Transverse colon (tissue), 4 donors: ENCODE data around the gene ACE. TPM values are rescaled to one million over a fixed set of nuclear protein-coding genes. Genes with fewer than 3 reads are reported as not detected.

Experiments used
- DNase-seq: peaks from one replicate; pipeline ENCODE4 v3.0.0-alpha.2; 2019
- H3K27ac ChIP-seq, 4 donors: fragments of 200-600 bp; sonication (generic); 2 replicates each; pipeline ENCODE4 v1.5.1; 2016 to 2018; ENCODE audit warnings: inconsistent platforms in 4 of 4
- H3K27me3 ChIP-seq: fragments of 200-600 bp; sonication (generic); 2 replicates; pipeline ENCODE4 v1.5.1; 2017; ENCODE audit warnings: inconsistent platforms
- H3K36me3 ChIP-seq, 4 donors: fragments of 200-600 bp; sonication (generic); 2 replicates each; pipeline ENCODE4 v1.5.1; 2017 to 2019; ENCODE audit warnings: inconsistent platforms in 4 of 4
- H3K4me1 ChIP-seq, 4 donors: fragments of 200-600 bp; sonication (generic); 2 replicates each; pipeline ENCODE4 v1.5.1; 2017 to 2020; ENCODE audit warnings: inconsistent platforms in 4 of 4
- H3K4me3 ChIP-seq, 4 donors: fragments of 200-600 bp; sonication (generic); 1 replicate in 1 of 4; 2 replicates in 3 of 4; pipeline versions ENCODE4 v1.5.1 to v1.6.1; 2017 to 2019; ENCODE audit warnings: inconsistent platforms in 4 of 4
- H3K9me3 ChIP-seq, 2 donors: fragments of 200-600 bp; sonication (generic); 2 replicates each; pipeline ENCODE4 v1.5.1; 2017 to 2019; ENCODE audit warnings: inconsistent platforms in 2 of 2
- EP300 ChIP-seq: sonication (generic); formaldehyde crosslinking; IDR thresholded peaks from one replicate; pipeline ENCODE4 v1.6.1; 2017; ENCODE audit warnings: antibody characterized with exemption, low read depth
- POLR2A ChIP-seq: fragments of 450-650 bp; IDR thresholded peaks from one replicate; pipeline ENCODE4 v1.6.1; 2016; ENCODE audit warnings: antibody characterized with exemption, mild to moderate bottlenecking, moderate library complexity
- POLR2AphosphoS5 ChIP-seq, 3 donors: sonication (generic); formaldehyde crosslinking; IDR thresholded peaks; one replicate each; pipeline ENCODE4 v1.6.1; 2016; ENCODE audit warnings: antibody characterized with exemption in 3 of 3
- WGBS, 2 donors: methylation state at CpG; one replicate each; pipeline ENCODE4 v1.1.5; 2018; ENCODE audit warnings: low coverage in 1 of 2; 5-methylcytosine and 5-hydroxymethylcytosine counted together
- in situ Hi-C, 4 donors: fragments of 200-750 bp; cut with MboI; loops; one replicate each; pipeline versions ENCODE4 v1.15.0 to v1.15.1; 2017; ENCODE audit warnings: low sequenced_read_pairs in 3 of 4, low pct_ligation_motif_present in 1 of 4, low pct_unique_long_range_greater_than_20kb in 1 of 4
- intact Hi-C: fragments of 100-400 bp; cut with DNase I; formaldehyde crosslinking; loops from one replicate; pipeline ENCODE4 v1.15.1; 2023; ENCODE audit warnings: low total_unique reads
- total RNA-seq, 4 donors: library from RNA; depleted of rRNA; stranded (reverse); fragments of >200 nt; gene quantifications; one replicate each; pipeline ENCODE4 v1.1.0, GENCODE V29; 2016
- TF ChIP-seq, protein P1 (sequence below), 5 experiments: fragments of 200-600 bp in 3 of 5; fragments of 450-650 bp in 2 of 5; sonication (generic) in 3 of 5; IDR thresholded peaks; 1 replicate in 2 of 5; 2 replicates in 3 of 5; pipeline ENCODE4 v1.5.1; 2016 to 2017; ENCODE audit warnings: antibody characterized with exemption in 5 of 5, inconsistent platforms in 3 of 5, mild to moderate bottlenecking in 2 of 5, moderate library complexity in 1 of 5

ACE gene
- total RNA-seq, 4 donors from 2014 or later = 6.0 to 56.7 (median 28.0) TPM

DNA sequence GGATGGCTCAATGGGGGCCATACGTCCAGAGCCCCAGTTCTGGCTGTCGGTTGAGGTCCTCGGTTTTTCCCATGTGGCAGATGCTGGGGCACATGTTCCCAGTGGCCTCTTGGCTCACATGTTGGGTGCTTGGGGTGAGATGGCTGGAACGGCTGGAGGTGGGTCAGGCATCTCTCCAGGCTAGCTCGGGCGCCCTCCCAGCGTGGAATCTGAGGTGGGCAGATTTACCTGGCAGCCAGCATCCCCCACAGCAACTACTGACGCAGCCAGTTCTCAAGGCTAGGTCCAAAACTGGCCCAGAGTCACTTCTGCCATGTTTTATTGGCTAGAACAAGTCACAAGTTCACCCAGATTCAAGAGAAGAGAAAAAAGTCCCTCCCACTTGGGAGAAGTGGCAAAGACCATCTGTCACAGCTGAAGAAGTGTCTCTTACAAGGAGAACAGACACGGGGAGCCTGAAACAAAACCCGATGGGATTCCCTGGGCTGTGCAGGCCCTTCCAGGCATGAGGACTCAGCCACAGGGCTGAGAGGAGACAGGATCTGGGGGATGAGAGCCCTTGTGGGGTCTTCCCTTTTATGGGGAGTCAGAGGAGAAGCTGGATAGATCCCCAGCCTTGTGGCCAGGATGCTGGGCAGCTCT is 15.2 kb downstream of the ACE start:
- WGBS, 2 donors = 67 to 77% methylated on average over 2 to 10 of the region's 10 CpGs
- Histone ChIP-seq H3K4me1 (no peaks in the 10 kb centered on the region), H3K27ac (no peak overlapping the region), H3K27me3 (no peaks in the 10 kb centered on the region), H3K36me3 (no peaks in the 10 kb centered on the region), H3K9me3 (no peaks in the 10 kb centered on the region), H3K4me3 (no peak overlapping the region)
- in situ Hi-C loops = no loop called here
- no peak for TF ChIP-seq POLR2AphosphoS5 (IDR thresholded peaks at IDR 0.05)
- TF ChIP-seq POLR2A = no peak
- TF ChIP-seq, protein P1, sequence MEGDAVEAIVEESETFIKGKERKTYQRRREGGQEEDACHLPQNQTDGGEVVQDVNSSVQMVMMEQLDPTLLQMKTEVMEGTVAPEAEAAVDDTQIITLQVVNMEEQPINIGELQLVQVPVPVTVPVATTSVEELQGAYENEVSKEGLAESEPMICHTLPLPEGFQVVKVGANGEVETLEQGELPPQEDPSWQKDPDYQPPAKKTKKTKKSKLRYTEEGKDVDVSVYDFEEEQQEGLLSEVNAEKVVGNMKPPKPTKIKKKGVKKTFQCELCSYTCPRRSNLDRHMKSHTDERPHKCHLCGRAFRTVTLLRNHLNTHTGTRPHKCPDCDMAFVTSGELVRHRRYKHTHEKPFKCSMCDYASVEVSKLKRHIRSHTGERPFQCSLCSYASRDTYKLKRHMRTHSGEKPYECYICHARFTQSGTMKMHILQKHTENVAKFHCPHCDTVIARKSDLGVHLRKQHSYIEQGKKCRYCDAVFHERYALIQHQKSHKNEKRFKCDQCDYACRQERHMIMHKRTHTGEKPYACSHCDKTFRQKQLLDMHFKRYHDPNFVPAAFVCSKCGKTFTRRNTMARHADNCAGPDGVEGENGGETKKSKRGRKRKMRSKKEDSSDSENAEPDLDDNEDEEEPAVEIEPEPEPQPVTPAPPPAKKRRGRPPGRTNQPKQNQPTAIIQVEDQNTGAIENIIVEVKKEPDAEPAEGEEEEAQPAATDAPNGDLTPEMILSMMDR (IDR thresholded peaks at IDR 0.05) = no peak
- no peak for TF ChIP-seq EP300
- intact Hi-C loops = no loop called here
- no peak for DNase-seq

GRCh38 chr17:63492940-63493339 is 16.1 kb downstream of the ACE start:
- Histone ChIP-seq H3K27ac (no peak overlapping the region), H3K27me3 (no peaks in the 10 kb centered on the region), H3K9me3 (no peaks in the 10 kb centered on the region), H3K4me1 (no peaks in the 10 kb centered on the region), H3K4me3 (no peak overlapping the region), H3K36me3 (no peaks in the 10 kb centered on the region)
- 93% methylated on average over 6 of the region's 6 CpGs; no CpG with 5 or more reads in 1 of the 2 donors for WGBS, 2 donors
- TF ChIP-seq POLR2A (no peak), POLR2AphosphoS5 (IDR thresholded peaks at IDR 0.05) (no peak), EP300 (no peak)
- TF ChIP-seq, protein P1 (IDR thresholded peaks at IDR 0.05) = no peak
- intact Hi-C loops = no loop called here
- DNase-seq = no peak
- in situ Hi-C loops = no loop called here

DNA sequence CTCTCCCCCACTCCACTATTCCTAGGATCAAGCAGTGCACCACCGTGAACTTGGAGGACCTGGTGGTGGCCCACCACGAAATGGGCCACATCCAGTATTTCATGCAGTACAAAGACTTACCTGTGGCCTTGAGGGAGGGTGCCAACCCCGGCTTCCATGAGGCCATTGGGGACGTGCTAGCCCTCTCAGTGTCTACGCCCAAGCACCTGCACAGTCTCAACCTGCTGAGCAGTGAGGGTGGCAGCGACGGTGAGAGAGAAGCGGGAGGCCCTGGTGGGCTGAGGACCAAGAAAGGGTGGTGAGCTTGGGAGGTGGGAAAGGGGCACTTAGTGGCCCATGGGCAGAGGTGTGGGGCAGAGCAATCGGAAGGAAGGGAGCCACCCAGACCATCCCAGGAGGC is 16.6 kb downstream of the ACE start:
- H3K4me3 ChIP-seq = no peak overlapping the region
- no peaks in the 10 kb centered on the region for H3K27me3 ChIP-seq
- intact Hi-C loops = no loop called here
- no peak for DNase-seq
- no peak overlapping the region for H3K27ac ChIP-seq
- TF ChIP-seq POLR2AphosphoS5 (IDR thresholded peaks at IDR 0.05) (no peak), EP300 (no peak), POLR2A (no peak)
- TF ChIP-seq, protein P1 (IDR thresholded peaks at IDR 0.05) = no peak
- in situ Hi-C loops = no loop called here
- WGBS, 2 donors = 89% methylated on average over 9 of the region's 9 CpGs; no CpG with 5 or more reads in 1 of the 2 donors
- no peaks in the 10 kb centered on the region for H3K9me3 ChIP-seq
- H3K36me3 ChIP-seq = no peaks in the 10 kb centered on the region
- H3K4me1 ChIP-seq = no peaks in the 10 kb centered on the region

DNA sequence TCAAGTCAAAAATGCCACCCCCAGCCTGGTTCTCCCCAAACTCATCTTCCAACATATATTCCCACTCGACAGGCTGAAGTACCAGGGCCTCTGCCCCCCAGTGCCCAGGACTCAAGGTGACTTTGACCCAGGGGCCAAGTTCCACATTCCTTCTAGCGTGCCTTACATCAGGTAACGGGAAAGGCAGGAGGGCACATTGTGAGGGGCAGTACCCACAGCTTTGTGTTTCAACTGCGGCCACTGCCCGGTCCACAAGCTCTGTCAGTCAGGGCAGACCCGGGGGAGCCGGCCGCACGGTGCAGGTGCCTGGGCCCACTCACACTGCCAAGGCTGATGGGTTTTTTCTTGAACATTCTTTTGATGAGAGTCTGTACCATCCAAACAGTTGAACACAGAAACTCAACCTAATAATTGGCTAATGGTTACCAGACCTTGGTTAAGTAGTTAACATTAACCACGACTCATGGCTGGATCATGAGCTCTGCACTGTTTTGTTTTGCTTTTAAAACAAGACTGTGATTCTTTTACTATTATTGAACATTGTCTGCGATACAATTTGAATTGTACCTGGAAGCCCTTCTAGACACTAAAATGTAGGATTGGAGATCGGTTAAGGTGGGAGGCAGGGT is 17.6 kb downstream of the ACE start:
- no peak for DNase-seq
- TF ChIP-seq, protein P1 (IDR thresholded peaks at IDR 0.05) = no peak
- TF ChIP-seq POLR2A (no peak), POLR2AphosphoS5 (IDR thresholded peaks at IDR 0.05) (no peak)
- WGBS, 2 donors = 91 to 100% methylated on average over 3 to 12 of the region's 12 CpGs
- intact Hi-C loops = no loop called here
- no peak overlapping the region for H3K4me3 ChIP-seq
- no peaks in the 10 kb centered on the region for H3K27me3 ChIP-seq
- H3K9me3 ChIP-seq = no peaks in the 10 kb centered on the region
- in situ Hi-C loops = no loop called here
- no peaks in the 10 kb centered on the region for H3K36me3 ChIP-seq
- H3K4me1 ChIP-seq = no peaks in the 10 kb centered on the region
- H3K27ac ChIP-seq = no peak overlapping the region
